Activated T-helper 2 cell treated with anti-CD3 and anti-CD28 coated beads, Interferon-gamma antibody, Interleukin-2, Interleukin-4, amounts not matched to agents 10 μg/mL and 5 μg/mL and 100 μg/mL, durations not matched to agents 14 hours and 24 hours and 36 hours (primary cell): ENCODE data around the gene FBXO9. TPM values are rescaled to one million over a fixed set of nuclear protein-coding genes. Genes with fewer than 3 reads are reported as not detected.

ENCODE experiments used
- DNase-seq: peaks from one replicate; pipeline ENCODE4 v3.0.0; 2021; ENCODE audit warnings: low spot score
- H3K27ac Mint-ChIP-seq: one replicate; pipeline ENCODE4 v1.8.0; 2021; ENCODE audit warnings: mixed read lengths
- H3K27me3 Mint-ChIP-seq: one replicate; pipeline ENCODE4 v1.8.0; 2021; ENCODE audit warnings: low read depth, mixed read lengths
- H3K36me3 Mint-ChIP-seq: one replicate; pipeline ENCODE4 v1.8.0; 2021; ENCODE audit warnings: low read depth, mixed read lengths
- H3K4me1 Mint-ChIP-seq: one replicate; pipeline ENCODE4 v1.8.0; 2021; ENCODE audit warnings: low read depth, mixed read lengths
- H3K4me3 Mint-ChIP-seq: one replicate; pipeline ENCODE4 v1.8.0; 2021; ENCODE audit warnings: low read depth, mild to moderate bottlenecking, moderate library complexity, mixed read lengths
- H3K9me3 Mint-ChIP-seq: one replicate; pipeline ENCODE4 v1.8.0; 2021; ENCODE audit warnings: mixed read lengths
- intact Hi-C: fragments of 100-400 bp; cut with micrococcal nuclease; formaldehyde crosslinking; loops from one replicate; pipeline ENCODE4 v1.15.1; 2023
- total RNA-seq: library from RNA; stranded (reverse); gene quantifications from 2 replicates; pipeline ENCODE4 v1.2.3, GENCODE V29; 2022

FBXO9 gene
- total RNA-seq, 1 donor from 2014 or later, result 70.7 TPM

- Mint-ChIP-seq H3K36me3 (no peaks in the 10 kb centered on the region), H3K4me3 (no peak overlapping the region), H3K27me3 (peaks cover 9% of the 10 kb centered on the region), H3K9me3 (no peaks in the 10 kb centered on the region), H3K27ac (no peak overlapping the region), H3K4me1 (peaks cover 2% of the 10 kb centered on the region)
- intact Hi-C loops, result no loop called here
- no peak for DNase-seq
Observed at GRCh38 chr6:53136000-53136609, 70.9 kb downstream of the FBXO9 start.

- Mint-ChIP-seq H3K4me3 (no peak overlapping the region), H3K9me3 (no peaks in the 10 kb centered on the region), H3K4me1 (no peaks in the 10 kb centered on the region), H3K36me3 (no peaks in the 10 kb centered on the region), H3K27ac (no peak overlapping the region), H3K27me3 (peaks cover 12% of the 10 kb centered on the region)
- intact Hi-C loops, result no loop called here
- no peak for DNase-seq
Observed at GRCh38 chr6:53139841-53140413, 74.7 kb downstream of the FBXO9 start.

- H3K27ac Mint-ChIP-seq, result no peak overlapping the region
- H3K4me3 Mint-ChIP-seq, result no peak overlapping the region
- H3K36me3 Mint-ChIP-seq, result no peaks in the 10 kb centered on the region
- no peaks in the 10 kb centered on the region for H3K4me1 Mint-ChIP-seq
- H3K9me3 Mint-ChIP-seq, result no peaks in the 10 kb centered on the region
- intact Hi-C loops, result no loop called here
- no peak for DNase-seq
- peaks cover 14% of the 10 kb centered on the region for H3K27me3 Mint-ChIP-seq
Observed at GRCh38 chr6:53142810-53143209, 77.6 kb downstream of the FBXO9 start.

DNA sequence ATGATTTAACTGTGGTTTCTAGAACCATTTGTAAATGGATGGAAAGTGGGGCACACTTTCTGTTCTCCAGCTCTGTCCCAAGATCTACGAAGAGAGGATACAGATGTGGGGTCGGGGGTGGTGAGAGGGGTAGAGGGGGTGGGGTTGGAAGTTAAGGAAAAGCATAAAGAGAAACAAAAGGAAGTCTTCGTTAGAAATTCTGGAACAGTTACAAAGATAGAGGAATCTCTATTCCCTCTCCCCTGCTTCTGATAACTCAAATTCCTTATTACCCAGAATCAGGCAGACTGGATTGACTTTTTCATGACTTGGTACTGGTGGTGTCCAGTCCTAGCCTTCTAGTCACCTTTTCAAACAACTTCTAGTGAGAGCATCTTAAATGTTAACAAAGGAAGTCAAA, 78.5 kb downstream of the FBXO9 start:
- Mint-ChIP-seq H3K36me3 (no peaks in the 10 kb centered on the region), H3K4me1 (no peaks in the 10 kb centered on the region), H3K27me3 (peaks cover 13% of the 10 kb centered on the region), H3K27ac (no peak overlapping the region), H3K9me3 (no peaks in the 10 kb centered on the region), H3K4me3 (no peak overlapping the region)
- intact Hi-C loops, result no loop called here
- no peak for DNase-seq

- Mint-ChIP-seq H3K9me3 (no peaks in the 10 kb centered on the region), H3K36me3 (no peaks in the 10 kb centered on the region), H3K4me3 (no peak overlapping the region), H3K4me1 (no peaks in the 10 kb centered on the region), H3K27ac (no peak overlapping the region), H3K27me3 (peaks cover 14% of the 10 kb centered on the region)
- no peak for DNase-seq
- intact Hi-C loops, result no loop called here
Observed at GRCh38 chr6:53144802-53145201, 79.6 kb downstream of the FBXO9 start.

DNA sequence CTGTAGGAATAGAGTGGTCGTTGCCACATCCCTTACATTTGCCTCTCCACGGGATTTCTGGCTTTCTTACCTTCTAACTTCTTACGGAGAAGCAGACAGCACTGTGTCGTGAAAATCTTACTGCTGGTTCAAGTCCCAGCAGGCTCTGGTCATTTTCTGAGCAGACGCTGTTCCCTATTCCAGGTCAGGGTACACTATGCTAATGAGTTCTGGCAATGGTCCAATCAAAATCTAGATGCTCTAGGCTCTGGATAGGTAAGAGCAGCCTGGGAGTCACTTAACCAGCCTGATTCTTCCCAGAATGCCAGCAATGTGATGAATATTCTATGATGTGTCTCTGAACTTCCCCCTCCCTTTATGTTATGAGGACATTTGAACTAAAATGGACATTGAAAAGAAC, 83.5 kb downstream of the FBXO9 start, which contains the start of gene GCM1:
TSS of gene GCM1 (minus strand) at position 158 of the 400 bp plus-strand sequence. CDS start 3,209 bp downstream, outside the sequence.
- Mint-ChIP-seq H3K4me3 (no peak within 1 kb of the TSS), H3K4me1 (no peaks in the 10 kb centered on the region), H3K27me3 (peaks cover 7% of the 10 kb centered on the region), H3K9me3 (no peaks in the 10 kb centered on the region), H3K27ac (no peak within 1 kb of the TSS), H3K36me3 (no peaks in the 10 kb centered on the region)
- intact Hi-C loops, result no loop called here
- no peak for DNase-seq

Other genes starting within 250 kb of the FBXO9 start
- gene GSTA5, start 224.6 kb upstream of the FBXO9 start, total RNA-seq, result not detected in 2 replicates
- not detected in 2 replicates for gene GSTA3, start 155.7 kb upstream of the FBXO9 start, total RNA-seq
- gene GSTA4, start 70.1 kb upstream of the FBXO9 start, total RNA-seq, result 69.7 and 70.2 TPM in 2 replicates
- gene CILK1, start 3.6 kb upstream of the FBXO9 start, total RNA-seq, result 21.9 and 22.1 TPM in 2 replicates
- gene GCM1, start 83.4 kb downstream of the FBXO9 start, total RNA-seq, result not detected in 2 replicates